KMS-11 (cell line): ENCODE data around the gene LBX1.

Experiments
- H2AFZ ChIP-seq: fragments of 200-600 bp; sonication (generic); 2 replicates; pipeline ENCODE4 v1.6.1; 2016; ENCODE audit warnings: antibody characterized with exemption, mixed run types, low read depth
- H3K27ac ChIP-seq: fragments of 200-600 bp; sonication (generic); 2 replicates; pipeline ENCODE4 v1.6.1; 2016; ENCODE audit warnings: mild to moderate bottlenecking, mixed run types
- H3K27me3 ChIP-seq: fragments of 200-600 bp; sonication (generic); 2 replicates; pipeline ENCODE4 v1.6.1; 2017; ENCODE audit warnings: mild to moderate bottlenecking, low read depth, mixed run types, moderate library complexity; ENCODE audit not compliant: insufficient read depth
- H3K36me3 ChIP-seq: fragments of 200-600 bp; sonication (generic); 2 replicates; pipeline ENCODE4 v1.6.1; 2017; ENCODE audit warnings: mild to moderate bottlenecking, mixed run types; ENCODE audit not compliant: insufficient read depth
- H3K4me1 ChIP-seq: fragments of 200-600 bp; sonication (generic); 2 replicates; pipeline ENCODE4 v1.6.1; 2016; ENCODE audit warnings: mild to moderate bottlenecking, low read depth, mixed run types; ENCODE audit not compliant: poor library complexity, severe bottlenecking
- H3K4me2 ChIP-seq: fragments of 200-600 bp; sonication (generic); 2 replicates; pipeline ENCODE4 v1.7.0; 2016; ENCODE audit warnings: mild to moderate bottlenecking, mixed run types
- H3K4me3 ChIP-seq: fragments of 200-600 bp; sonication (generic); IDR thresholded peaks from 2 replicates; pipeline ENCODE4 v1.6.1; 2017; ENCODE audit warnings: low read depth, low read length, mixed read lengths; ENCODE audit not compliant: insufficient read depth
- H3K79me2 ChIP-seq: fragments of 200-600 bp; sonication (generic); 2 replicates; pipeline ENCODE4 v1.6.1; 2016; ENCODE audit warnings: low read depth, mixed run types; ENCODE audit not compliant: insufficient read depth
- H3K9ac ChIP-seq: fragments of 200-600 bp; sonication (generic); 2 replicates; pipeline ENCODE4 v1.6.1; 2016; ENCODE audit warnings: mild to moderate bottlenecking, mixed run types
- H4K20me1 ChIP-seq: fragments of 200-600 bp; sonication (generic); 2 replicates; pipeline ENCODE4 v1.6.1; 2016; ENCODE audit warnings: mild to moderate bottlenecking, mixed run types; ENCODE audit not compliant: insufficient read depth
- CTCF ChIP-seq: fragments of 200-600 bp; sonication (generic); conservative IDR thresholded peaks from 2 replicates; pipeline ENCODE4 v1.6.1; 2017; ENCODE audit warnings: low read depth, mild to moderate bottlenecking, antibody characterized with exemption, low read length, moderate library complexity, mixed read lengths

The LBX1 gene

DNA sequence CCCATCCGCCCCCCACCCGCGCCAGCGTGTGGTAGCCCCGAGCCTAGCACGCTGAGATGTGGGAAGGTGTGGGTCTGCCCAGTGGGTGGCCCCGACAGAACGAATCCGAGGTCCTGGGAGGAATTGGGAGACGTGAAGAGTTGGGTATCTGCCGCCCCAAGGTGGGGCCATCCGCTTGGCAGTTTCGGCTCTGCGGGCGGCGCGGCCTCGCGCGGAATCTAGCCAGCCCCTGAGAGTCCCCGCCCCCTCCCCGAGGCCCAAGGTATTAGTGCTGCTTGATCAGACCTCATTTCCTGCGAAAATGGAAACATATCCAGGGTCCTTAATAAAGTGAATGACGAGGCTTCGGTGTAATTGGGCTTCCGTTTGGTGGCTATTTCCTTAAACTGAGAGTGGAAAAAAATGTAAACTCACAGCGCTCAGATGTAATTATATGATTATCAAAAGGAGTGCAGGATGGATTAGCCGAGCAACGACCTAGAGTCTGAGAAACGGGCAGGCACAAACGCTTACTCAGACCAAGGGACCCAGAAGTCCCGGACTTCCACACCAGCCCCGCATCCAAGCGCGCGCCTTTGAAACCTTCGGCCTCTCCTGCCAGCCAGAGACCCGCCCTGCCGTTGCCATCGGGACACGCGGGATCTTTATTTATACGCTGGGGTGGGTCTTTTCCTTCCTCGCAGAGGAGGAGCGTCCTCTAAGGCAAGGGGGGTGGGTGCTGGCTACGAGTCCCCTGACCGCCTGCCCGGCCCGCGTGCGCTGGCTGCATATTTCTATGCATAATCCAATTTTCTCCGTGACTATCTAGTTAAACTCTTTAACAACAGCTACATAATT is 12.8 kb downstream of the LBX1 start:
- H3K4me2 ChIP-seq: peak overlapping the region; percentile 42
- H3K36me3 ChIP-seq: no peaks in the 10 kb centered on the region
- H3K27me3 ChIP-seq: peaks cover 46% of the 10 kb centered on the region
- TF ChIP-seq CTCF: no peak
- no peaks in the 10 kb centered on the region for H4K20me1 ChIP-seq
- H3K27ac ChIP-seq: no peak overlapping the region
- H3K4me1 ChIP-seq: peaks cover 12% of the 10 kb centered on the region
- peak overlapping the region; percentile 38; the same call in 1 of the 2 replicates for H2AFZ ChIP-seq
- no peaks in the 10 kb centered on the region for H3K79me2 ChIP-seq
- no peak overlapping the region for H3K4me3 ChIP-seq
- no peak overlapping the region for H3K9ac ChIP-seq

DNA sequence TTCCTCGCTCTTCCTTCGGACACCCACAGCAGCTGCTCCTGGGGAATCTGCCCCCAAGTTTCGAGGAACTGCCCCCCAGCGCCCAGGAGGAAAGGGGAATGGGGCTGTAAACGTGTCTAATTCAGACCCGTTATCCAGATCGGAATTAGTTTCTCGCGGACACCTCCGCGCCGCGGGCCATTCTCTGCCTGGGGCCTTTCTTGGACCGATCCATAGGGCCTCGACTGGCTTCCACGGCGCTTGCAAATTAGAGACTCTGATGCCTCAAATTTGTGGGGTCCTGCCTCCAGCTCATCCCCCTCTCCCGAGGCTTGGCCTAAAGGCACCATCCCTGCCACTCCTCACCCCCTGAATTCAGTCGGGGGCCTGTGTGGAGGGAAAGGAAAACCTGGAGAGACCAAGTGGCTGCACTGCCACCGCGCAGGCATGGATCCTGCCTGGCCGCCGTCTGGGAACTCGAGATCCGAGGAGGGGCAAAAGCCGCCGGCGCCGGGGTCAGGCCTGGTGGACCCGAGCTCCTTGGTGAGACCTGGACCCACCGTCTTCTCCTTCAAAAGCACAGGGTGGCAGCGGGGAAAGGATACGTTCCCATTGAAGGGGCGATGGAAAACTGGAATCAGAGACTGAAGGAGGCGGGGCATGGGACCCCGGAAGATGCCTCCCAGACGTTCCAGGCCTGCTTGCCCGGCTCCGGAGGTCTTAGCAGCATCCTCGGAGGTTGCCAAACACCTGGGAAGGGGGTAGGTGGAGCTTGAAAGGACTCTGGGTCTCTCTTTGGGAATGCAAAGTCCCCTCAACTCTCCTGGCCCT is 13.7 kb downstream of the LBX1 start:
- H3K27ac ChIP-seq: no peak overlapping the region
- H3K27me3 ChIP-seq: peaks cover 40% of the 10 kb centered on the region
- H3K4me1 ChIP-seq: peaks cover 12% of the 10 kb centered on the region
- no peak overlapping the region for H3K9ac ChIP-seq
- H3K4me3 ChIP-seq: no peak overlapping the region
- H2AFZ ChIP-seq: peak overlapping the region; percentile 69; the same call in 1 of the 2 replicates
- TF ChIP-seq CTCF: no peak
- H3K4me2 ChIP-seq: peak overlapping the region; percentile 42
- H3K79me2 ChIP-seq: no peaks in the 10 kb centered on the region
- H3K36me3 ChIP-seq: no peaks in the 10 kb centered on the region
- H4K20me1 ChIP-seq: no peaks in the 10 kb centered on the region

DNA sequence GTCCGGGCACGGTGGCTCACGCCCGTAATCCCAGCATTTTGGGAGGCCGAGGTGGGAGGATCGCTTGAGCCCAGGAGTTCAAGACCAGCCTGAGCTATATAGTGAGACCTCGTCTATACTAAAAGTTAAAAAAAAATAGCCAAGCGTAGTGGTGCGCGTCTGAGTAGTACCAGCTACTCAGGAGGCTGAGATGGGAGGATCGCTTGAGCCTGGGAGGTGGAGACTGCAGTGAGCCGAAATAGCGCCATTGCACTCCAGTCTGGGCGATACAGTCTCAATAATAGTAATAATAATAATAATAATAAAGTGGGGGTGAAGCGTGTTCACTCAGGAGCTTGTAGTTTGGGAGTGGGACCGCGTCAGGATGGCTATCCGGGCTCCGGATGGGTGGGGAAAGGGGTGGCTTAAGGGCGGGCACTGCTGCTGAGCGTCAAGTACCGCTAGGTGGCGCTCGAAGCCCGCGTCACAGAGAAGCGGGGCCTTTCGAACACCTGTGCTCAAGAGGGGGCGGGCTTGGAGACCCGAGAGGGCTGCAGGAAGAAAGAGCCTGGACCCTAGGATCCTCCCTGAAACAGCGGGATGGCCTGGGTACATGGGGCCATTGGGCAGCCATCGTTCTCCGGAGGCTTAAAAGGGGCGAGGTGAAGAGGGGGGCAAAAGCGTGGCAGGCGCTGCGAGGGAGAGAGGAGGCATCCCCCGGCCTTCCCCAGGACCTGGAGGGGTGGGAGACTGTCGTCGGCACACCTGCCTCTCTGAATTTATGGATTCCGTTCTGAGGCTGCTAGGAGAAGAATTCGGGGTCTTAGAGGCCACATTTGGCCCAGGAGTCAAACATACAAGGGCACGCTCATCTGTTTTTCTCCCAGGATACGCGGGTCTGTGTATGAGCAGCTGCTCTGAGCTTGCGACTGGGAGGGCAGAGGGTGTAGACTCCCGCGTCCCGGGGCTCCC is 14.5 kb downstream of the LBX1 start:
- Histone ChIP-seq H4K20me1 (no peaks in the 10 kb centered on the region), H3K9ac (no peak overlapping the region), H2AFZ (peak overlapping the region; percentile 69), H3K4me1 (peaks cover 12% of the 10 kb centered on the region), H3K79me2 (no peaks in the 10 kb centered on the region), H3K4me2 (peak overlapping the region; percentile 82), H3K27ac (no peak overlapping the region), H3K4me3 (no peak overlapping the region), H3K27me3 (peaks cover 35% of the 10 kb centered on the region), H3K36me3 (no peaks in the 10 kb centered on the region)
- TF ChIP-seq CTCF: peak; percentile 85

DNA sequence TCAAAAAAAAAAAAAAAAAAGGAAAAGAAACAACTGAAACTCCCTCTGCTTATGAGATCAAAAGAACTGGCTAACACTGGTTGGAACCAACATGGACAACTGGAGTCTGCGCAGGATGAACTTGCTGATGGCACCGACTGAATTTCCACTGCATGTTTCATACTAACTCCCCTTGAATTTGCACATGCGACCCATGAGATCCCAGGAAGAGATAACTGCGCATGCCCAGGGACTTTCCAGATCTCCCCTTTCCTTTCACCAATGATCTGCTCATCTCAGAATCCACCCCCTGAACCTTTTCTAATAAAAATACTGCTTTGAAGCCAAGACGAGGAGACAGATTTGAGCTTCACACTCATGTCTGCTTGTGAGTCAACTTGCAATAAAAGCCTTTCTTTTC is 20.7 kb downstream of the LBX1 start:
- H3K36me3 ChIP-seq: no peaks in the 10 kb centered on the region

More for the DNA sequence above, 20.7 kb downstream of the LBX1 start:
- Histone ChIP-seq H2AFZ (no peak overlapping the region), H3K9ac (no peak overlapping the region), H3K27me3 (peaks cover 8% of the 10 kb centered on the region; the same call in 1 of the 2 replicates), H3K27ac (no peak overlapping the region), H3K4me1 (peaks cover 2% of the 10 kb centered on the region), H3K4me2 (no peak overlapping the region), H4K20me1 (no peaks in the 10 kb centered on the region), H3K4me3 (no peak overlapping the region), H3K79me2 (no peaks in the 10 kb centered on the region)
- no peak for TF ChIP-seq CTCF
